ENCODE data around the gene NKAIN4.

DNA sequence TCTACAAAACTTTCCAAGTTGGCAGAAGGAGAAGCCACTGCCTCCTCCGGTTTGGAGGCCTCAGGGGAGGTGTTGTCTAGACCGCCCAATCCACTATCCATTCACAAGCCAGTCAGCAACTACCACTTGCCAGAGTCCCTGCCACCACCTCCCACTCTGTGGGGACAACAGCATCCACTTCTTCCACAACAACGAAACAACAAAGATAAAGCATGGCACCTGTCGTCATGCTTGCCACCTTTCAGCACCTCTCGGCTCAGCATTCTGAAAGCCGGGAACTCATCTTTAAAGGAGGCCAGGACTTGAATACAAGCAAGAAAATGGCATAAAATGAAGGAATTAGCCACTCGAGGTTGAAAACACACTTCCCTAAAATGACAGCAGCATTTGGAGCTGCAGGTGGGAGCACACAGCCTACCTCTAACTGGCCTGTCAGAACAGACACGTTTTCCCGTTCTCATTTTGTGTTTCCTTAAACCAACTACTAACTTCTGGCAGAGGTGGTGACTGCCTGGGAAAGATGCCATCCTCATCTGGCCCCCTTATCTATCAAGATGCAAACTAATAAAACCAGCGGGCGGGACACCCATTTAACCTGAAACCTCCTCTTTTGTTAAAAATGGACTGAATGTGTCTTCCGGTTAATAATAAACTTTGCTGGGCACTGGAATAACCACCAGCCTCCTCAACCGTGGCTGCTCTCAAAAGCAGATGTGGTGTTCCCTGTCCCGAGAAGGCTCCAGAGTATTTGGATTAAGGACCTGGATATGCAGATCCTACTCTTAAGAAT lies 60.1 kb downstream of the NKAIN4 start:
- no peak for TF ChIP-seq CTCF (IDR thresholded peaks at IDR 0.05)
- TF ChIP-seq POLR2A (IDR thresholded peaks at IDR 0.05), result no peak
- TF ChIP-seq EP300 (IDR thresholded peaks at IDR 0.05; ENCODE audit: low read depth), result no peak
- no peak for TF ChIP-seq POLR2AphosphoS5 (IDR thresholded peaks at IDR 0.05)

All from transverse colon (tissue), 4 donors.